HL-60 (cell line): Measurements from ENCODE around the gene GDF7.

ENCODE experiments used
- DNase-seq, 2 experiments: peaks; one replicate each; pipeline ENCODE4 v3.0.0-alpha.2; 2010 to 2020; ENCODE audit warnings: low read depth in 1 of 2, low spot score in 1 of 2
- H3K27ac ChIP-seq: fragments of 250-450 bp; sonication (Bioruptor Pico); replicated peaks from 2 replicates; pipeline ENCODE4 v1.5.1; 2020; ENCODE audit warnings: mild to moderate bottlenecking, moderate library complexity
- H3K27me3 ChIP-seq: fragments of 250-450 bp; sonication (Bioruptor Pico); 2 replicates; pipeline ENCODE4 v1.5.1; 2021; ENCODE audit warnings: mild to moderate bottlenecking, moderate library complexity; ENCODE audit not compliant: insufficient read depth, poor library complexity, severe bottlenecking
- H3K4me3 ChIP-seq: replicated peaks from 2 replicates; pipeline ENCODE4 v1.5.1; 2011; ENCODE audit warnings: mild to moderate bottlenecking, control low read depth, low read length; ENCODE audit not compliant: insufficient read depth
- CTCF ChIP-seq: IDR thresholded peaks from one replicate; pipeline ENCODE4 v1.5.1; 2011; ENCODE audit warnings: low read length, control low read depth, inconsistent platforms; ENCODE audit not compliant: insufficient read depth
- GABPA ChIP-seq: IDR thresholded peaks from 2 replicates; pipeline ENCODE4 v1.6.1; 2012; ENCODE audit warnings: low read depth
- POLR2AphosphoS5 ChIP-seq: IDR thresholded peaks from 2 replicates; pipeline ENCODE4 v1.6.1; 2012; ENCODE audit warnings: low read depth
- REST ChIP-seq: IDR thresholded peaks from 2 replicates; pipeline ENCODE4 v1.6.1; 2012; ENCODE audit warnings: low read depth; ENCODE audit not compliant: insufficient replicate concordance
- SPI1 ChIP-seq: IDR thresholded peaks from 2 replicates; pipeline ENCODE4 v1.6.1; 2012; ENCODE audit warnings: low read depth, mild to moderate bottlenecking, borderline replicate concordance

GDF7 gene

GRCh38 chr2:20677301-20678085, 10.5 kb downstream of the GDF7 start:
- H3K27ac ChIP-seq = no peak overlapping the region
- DNase-seq = no peak
- no peak for TF ChIP-seq CTCF
- TF ChIP-seq SPI1 = no peak
- TF ChIP-seq POLR2AphosphoS5 = no peak
- TF ChIP-seq GABPA = no peak
- TF ChIP-seq REST = no peak

GRCh38 chr2:20678086-20678395, 11.1 kb downstream of the GDF7 start:
- Histone ChIP-seq H3K27ac (no peak overlapping the region), H3K4me3 (no peak overlapping the region), H3K27me3 (no peaks in the 10 kb centered on the region)
- no peak for DNase-seq
- TF ChIP-seq POLR2AphosphoS5 (no peak), GABPA (no peak), CTCF (no peak)

More at GRCh38 chr2:20677301-20678085, 10.5 kb downstream of the GDF7 start:
- no peaks in the 10 kb centered on the region for H3K27me3 ChIP-seq
- H3K4me3 ChIP-seq = no peak overlapping the region

GRCh38 chr2:20678780-20679179, 11.8 kb downstream of the GDF7 start:
- no peak overlapping the region for H3K27ac ChIP-seq
- DNase-seq = no peak
- H3K27me3 ChIP-seq = no peaks in the 10 kb centered on the region
- H3K4me3 ChIP-seq = no peak overlapping the region
- TF ChIP-seq CTCF = no peak
- TF ChIP-seq SPI1 = no peak
- TF ChIP-seq REST = no peak
- no peak for TF ChIP-seq GABPA
